ENCODE data around the gene AOX1. TPM values are rescaled to one million over a fixed set of nuclear protein-coding genes. Genes with fewer than 3 reads are reported as not detected.

Gene AOX1
- total and polyA plus RNA-seq, 2 of the 8 experiments (the other 6 are each of a cell fraction or from before 2014, with no cell fraction given), result 5.6 to 8.3 TPM

DNA sequence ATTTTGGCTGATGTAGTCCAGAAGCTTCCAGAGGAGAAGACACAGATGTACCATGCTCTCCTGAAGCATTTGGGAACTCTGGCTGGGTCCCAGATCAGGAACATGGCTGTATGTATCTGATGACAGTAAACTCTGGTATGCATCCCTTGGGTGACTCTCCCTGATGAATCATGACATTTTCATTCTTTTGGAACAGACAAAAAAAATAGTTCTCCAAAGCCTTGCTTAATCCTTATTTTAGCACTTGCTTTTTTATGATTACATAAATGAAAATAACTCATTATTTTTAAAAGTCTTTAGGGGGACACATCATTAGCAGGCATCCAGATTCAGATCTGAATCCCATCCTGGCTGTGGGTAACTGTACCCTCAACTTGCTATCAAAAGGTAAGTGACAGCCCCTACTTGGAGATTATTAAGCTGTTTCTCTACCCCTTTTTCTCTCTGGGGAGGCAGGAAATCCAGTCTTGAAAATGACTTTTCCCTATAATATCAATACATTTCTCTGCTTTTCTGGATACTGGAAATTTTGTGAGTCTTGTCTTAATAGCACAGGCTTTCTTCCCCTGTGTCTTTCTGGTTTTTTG is 23.3 kb downstream of the AOX1 start:
- Histone ChIP-seq H4K91ac (replicated peaks; ENCODE audit: insufficient read length, low read length) (no peak overlapping the region), H3K79me1 (ENCODE audit: low read depth, low read length) (no peaks in the 10 kb centered on the region), H3K27ac (ENCODE audit: low read depth, low read length) (no peak overlapping the region), H3K4me3 (ENCODE audit: extremely low read depth in 1 of 4, insufficient read depth in 2 of 4, low read depth in 3 of 4, low read length in 4 of 4) (no peak overlapping the region), H2BK120ac (replicated peaks; ENCODE audit: low read depth, low read length) (no peak overlapping the region), H3K4me1 (replicated peaks in 1 of 4; ENCODE audit: control insufficient read depth in 3 of 4, insufficient read depth in 4 of 4, low read length in 3 of 4) (no peaks in the 10 kb centered on the region), H3K23me2 (ENCODE audit: low read depth, low read length) (no peaks in the 10 kb centered on the region; the same call in 1 of the 2 replicates), H3K56ac (replicated peaks; ENCODE audit: insufficient read length, low read depth, low read length) (no peak overlapping the region), H3K9ac (replicated peaks in 1 of 4; ENCODE audit: extremely low read depth in 1 of 4, low read depth in 3 of 4, low read length in 3 of 4) (no peak overlapping the region), H2BK20ac (ENCODE audit: low read length) (no peak overlapping the region), H3K4ac (replicated peaks; ENCODE audit: insufficient read length, low read depth, low read length) (no peak overlapping the region), H4K8ac (ENCODE audit: extremely low read depth, insufficient read depth, low read length) (no peak overlapping the region), H3K9me3 (ENCODE audit: insufficient read depth in 2 of 2, low read depth in 1 of 2, low read length in 1 of 2) (no peaks in the 10 kb centered on the region), H2AK5ac (ENCODE audit: low read depth, low read length) (no peak overlapping the region), H3K79me2 (ENCODE audit: control insufficient read depth in 1 of 2, insufficient read depth in 2 of 2, low read length in 2 of 2) (no peaks in the 10 kb centered on the region), H2BK12ac (ENCODE audit: low read depth, low read length) (no peak overlapping the region), H4K5ac (ENCODE audit: insufficient read length, low read depth, low read length) (no peak overlapping the region), H3K14ac (ENCODE audit: insufficient read length) (no peak overlapping the region), H3K36me3 (ENCODE audit: control insufficient read depth in 2 of 4, insufficient read depth in 4 of 4, low read length in 3 of 4) (no peaks in the 10 kb centered on the region), H2BK5ac (ENCODE audit: low read depth, low read length) (no peak overlapping the region), H3K27me3 (replicated peaks in 1 of 4; ENCODE audit: control insufficient read depth in 3 of 4, extremely low read depth in 1 of 4, insufficient read depth in 3 of 4, low read length in 3 of 4) (no peaks in the 10 kb centered on the region), H3K4me2 (ENCODE audit: insufficient read depth in 1 of 2, low read depth in 2 of 2, low read length in 2 of 2) (no peak overlapping the region), H2AFZ (ENCODE audit: low read length) (no peak overlapping the region), H4K20me1 (replicated peaks in 1 of 2; ENCODE audit: control insufficient read depth in 1 of 2, insufficient read depth in 2 of 2, low read length in 2 of 2) (peaks cover 0 to 2% of the 10 kb centered on the region in 2 experiments), H2BK15ac (ENCODE audit: low read length) (no peak overlapping the region), H3K23ac (ENCODE audit: insufficient read length) (no peak overlapping the region), H3K18ac (ENCODE audit: extremely low read depth, low read length) (no peak overlapping the region)
- POLR2A ChIA-PET (ENCODE audit: partially characterized antibody), result no interaction called here
- FAIRE-seq (no peak), DNase-seq (ENCODE audit: low read depth in 1 of 2, low spot score in 2 of 2) (no peak)
- CTCF ChIA-PET (ENCODE audit: partially characterized antibody), result no interaction called here
- TF ChIP-seq CHD1 (IDR thresholded peaks at IDR 0.05; ENCODE audit: low read depth, low read length) (no peak), CBX5 (IDR thresholded peaks at IDR 0.05; ENCODE audit: low read depth, low read length) (no peak), CHD2 (IDR thresholded peaks at IDR 0.05; ENCODE audit: low read length) (no peak), HDAC6 (IDR thresholded peaks at IDR 0.05; ENCODE audit: low read depth, low read length) (no peak), POLR2AphosphoS5 (IDR thresholded peaks at IDR 0.05; ENCODE audit: low read depth, low read length) (no peak), JUN (IDR thresholded peaks at IDR 0.05; ENCODE audit: low read depth, low read length) (no peak)
- TF ChIP-seq, protein P1, sequence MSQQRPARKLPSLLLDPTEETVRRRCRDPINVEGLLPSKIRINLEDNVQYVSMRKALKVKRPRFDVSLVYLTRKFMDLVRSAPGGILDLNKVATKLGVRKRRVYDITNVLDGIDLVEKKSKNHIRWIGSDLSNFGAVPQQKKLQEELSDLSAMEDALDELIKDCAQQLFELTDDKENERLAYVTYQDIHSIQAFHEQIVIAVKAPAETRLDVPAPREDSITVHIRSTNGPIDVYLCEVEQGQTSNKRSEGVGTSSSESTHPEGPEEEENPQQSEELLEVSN (IDR thresholded peaks at IDR 0.05), result no peak
